NCI-H2227 (cell line): ENCODE measurements around the gene JAKMIP2.
"Not testable (repeated sequence)": the region's sequence is repeated elsewhere in the genome, so short reads cannot be mapped to it uniquely, and the experiment has no call there.

ENCODE experiments used
- DNase-seq: peaks from one replicate; lab custom pipeline; 2025; ENCODE audit not compliant: unreplicated experiment; lab: John Stamatoyannopoulos, UW

Gene JAKMIP2

GRCh38 chr5:147617711-147618350 is 164.7 kb downstream of the JAKMIP2 start:
- DNase-seq, result no peak

- no peak for DNase-seq
Measured at GRCh38 chr5:147617191-147617606, 165.3 kb downstream of the JAKMIP2 start.

GRCh38 chr5:147616421-147616820 is 166.1 kb downstream of the JAKMIP2 start:
- no peak for DNase-seq

- DNase-seq, result no peak
Measured at GRCh38 chr5:147613359-147613758, 169.2 kb downstream of the JAKMIP2 start.

GRCh38 chr5:147611483-147611882 is 171.0 kb downstream of the JAKMIP2 start:
- DNase-seq, result no peak

GRCh38 chr5:147610798-147611197 is 171.7 kb downstream of the JAKMIP2 start:
- DNase-seq, result no peak

- DNase-seq, result no peak
Measured at GRCh38 chr5:147601652-147602051, 180.9 kb downstream of the JAKMIP2 start.

- no peak for DNase-seq
Measured at GRCh38 chr5:147591120-147591519, 191.4 kb downstream of the JAKMIP2 start.

GRCh38 chr5:147590096-147590495 is 192.4 kb downstream of the JAKMIP2 start:
- no peak for DNase-seq

GRCh38 chr5:147586832-147587231 is 195.7 kb downstream of the JAKMIP2 start:
- no peak for DNase-seq

- DNase-seq, result no peak
Measured at GRCh38 chr5:147586221-147586620, 196.3 kb downstream of the JAKMIP2 start.

- DNase-seq, result not testable (repeated sequence)
Measured at GRCh38 chr5:147582272-147582671, 200.3 kb downstream of the JAKMIP2 start.

- not testable (repeated sequence) for DNase-seq
Measured at GRCh38 chr5:147580418-147580817, 202.1 kb downstream of the JAKMIP2 start.

GRCh38 chr5:147578228-147579024 is 204.1 kb downstream of the JAKMIP2 start:
- DNase-seq, result peak; percentile 43

GRCh38 chr5:147576646-147577535 is 205.6 kb downstream of the JAKMIP2 start:
- peak; percentile 42 for DNase-seq

- DNase-seq, result no peak
Measured at GRCh38 chr5:147575598-147575997, 206.9 kb downstream of the JAKMIP2 start.

GRCh38 chr5:147573211-147573610 is 209.3 kb downstream of the JAKMIP2 start:
- no peak for DNase-seq

- DNase-seq, result no peak
Measured at GRCh38 chr5:147568710-147569406, 213.7 kb downstream of the JAKMIP2 start.

- DNase-seq, result no peak
Measured at GRCh38 chr5:147567917-147568598, 214.5 kb downstream of the JAKMIP2 start.

- no peak for DNase-seq
Measured at GRCh38 chr5:147565524-147565923, 217.0 kb downstream of the JAKMIP2 start.
